Ecto neural progenitor cell (in vitro differentiated cells): Measurements from ENCODE around the gene CA5A.
"Not testable (repeated sequence)": the region's sequence is repeated elsewhere in the genome, so short reads cannot be mapped to it uniquely, and the experiment has no call there.

ENCODE experiments used
- DNase-seq: peaks from one replicate; pipeline ENCODE4 v3.0.0-alpha.2; 2018; ENCODE audit warnings: low spot score

CA5A gene

GRCh38 chr16:87936375-87937230, at the start of gene CA5A:
CA5A (minus strand) TSS chr16:87936529; CDS start chr16:87936450, 79 bp downstream.
- no peak for DNase-seq

GRCh38 chr16:87985493-87985892, 49.2 kb upstream of the CA5A start:
- DNase-seq, result not testable (repeated sequence)

GRCh38 chr16:87984632-87985267, 48.4 kb upstream of the CA5A start:
- no peak for DNase-seq

GRCh38 chr16:87984180-87984579, 47.9 kb upstream of the CA5A start:
- not testable (repeated sequence) for DNase-seq

- not testable (repeated sequence) for DNase-seq
These were observed 47.4 kb upstream of the CA5A start for GRCh38 chr16:87983737-87984097.

- DNase-seq, result not testable (repeated sequence)
These were observed 46.9 kb upstream of the CA5A start for GRCh38 chr16:87983072-87983736.

- DNase-seq, result no peak
These were observed 46.3 kb upstream of the CA5A start for GRCh38 chr16:87982581-87983041.

GRCh38 chr16:87981376-87981775, 45.0 kb upstream of the CA5A start:
- DNase-seq, result not testable (repeated sequence)

- DNase-seq, result not testable (repeated sequence)
These were observed 43.7 kb upstream of the CA5A start for GRCh38 chr16:87979911-87980630.

GRCh38 chr16:87979352-87979751, 43.0 kb upstream of the CA5A start:
- DNase-seq, result no peak

GRCh38 chr16:87978127-87978526, 41.8 kb upstream of the CA5A start:
- no peak for DNase-seq

GRCh38 chr16:87976665-87977064, 40.3 kb upstream of the CA5A start:
- no peak for DNase-seq

GRCh38 chr16:87974178-87974577, 37.8 kb upstream of the CA5A start:
- no peak for DNase-seq

GRCh38 chr16:87973717-87974116, 37.4 kb upstream of the CA5A start:
- DNase-seq, result no peak

GRCh38 chr16:87971933-87972332, 35.6 kb upstream of the CA5A start:
- no peak for DNase-seq

GRCh38 chr16:87970186-87970585, 33.9 kb upstream of the CA5A start:
- no peak for DNase-seq

- DNase-seq, result no peak
These were observed 32.2 kb upstream of the CA5A start for GRCh38 chr16:87968541-87968940.

GRCh38 chr16:87966685-87967185, 30.4 kb upstream of the CA5A start:
- no peak for DNase-seq

GRCh38 chr16:87966064-87966645, 29.8 kb upstream of the CA5A start:
- DNase-seq, result no peak

GRCh38 chr16:87965417-87965816, 29.1 kb upstream of the CA5A start:
- no peak for DNase-seq

- DNase-seq, result no peak
These were observed 27.8 kb upstream of the CA5A start for GRCh38 chr16:87964049-87964659.
